Cardiac fibroblast (primary cell): ENCODE results near the gene SCGB1C2.

ENCODE experiments used
- DNase-seq, 2 donors: peaks; one replicate each; pipeline versions ENCODE4 v3.0.0 to v3.0.0-alpha.2; 2010; ENCODE audit warnings: low read depth in 2 of 2
- H3K4me3 ChIP-seq, 2 donors: replicated peaks in 1 of 2; 1 replicate in 1 of 2; 2 replicates in 1 of 2; pipeline ENCODE4 v1.5.1; 2011; ENCODE audit warnings: low read depth in 2 of 2, low read length in 2 of 2, mild to moderate bottlenecking in 2 of 2, moderate library complexity in 1 of 2
- CTCF ChIP-seq: IDR thresholded peaks from one replicate; pipeline ENCODE4 v1.5.1; 2011; ENCODE audit warnings: low read depth, mild to moderate bottlenecking, low read length, inconsistent platforms

SCGB1C2 gene

GRCh38 chr17:157901-158300 lies 20.5 kb downstream of the SCGB1C2 start:
- DNase-seq: no peak
- TF ChIP-seq CTCF: no peak
- H3K4me3 ChIP-seq: no peak overlapping the region

GRCh38 chr17:158379-158778 lies 21.0 kb downstream of the SCGB1C2 start:
- H3K4me3 ChIP-seq: no peak overlapping the region
- DNase-seq: no peak
- TF ChIP-seq CTCF: no peak

GRCh38 chr17:159609-160008 lies 22.2 kb downstream of the SCGB1C2 start:
- H3K4me3 ChIP-seq: no peak overlapping the region
- no peak for TF ChIP-seq CTCF
- no peak for DNase-seq

GRCh38 chr17:160336-160735 lies 23.0 kb downstream of the SCGB1C2 start:
- DNase-seq: no peak
- no peak for TF ChIP-seq CTCF
- no peak overlapping the region for H3K4me3 ChIP-seq

- no peak for DNase-seq
- TF ChIP-seq CTCF: no peak
Measured at GRCh38 chr17:161481-161880, 24.1 kb downstream of the SCGB1C2 start.

GRCh38 chr17:162689-163088 lies 25.3 kb downstream of the SCGB1C2 start:
- DNase-seq: no peak
- TF ChIP-seq CTCF: no peak
- H3K4me3 ChIP-seq: no peak overlapping the region

More at GRCh38 chr17:161481-161880, 24.1 kb downstream of the SCGB1C2 start:
- H3K4me3 ChIP-seq: no peak overlapping the region

GRCh38 chr17:163514-164098 lies 26.2 kb downstream of the SCGB1C2 start:
- TF ChIP-seq CTCF: no peak
- no peak overlapping the region for H3K4me3 ChIP-seq
- DNase-seq: no peak
